IMR-90 (cell line): ENCODE results near the gene ADGRL3. TPM values are rescaled to one million over a fixed set of nuclear protein-coding genes. Genes with fewer than 3 reads are reported as not detected.

Source experiments
- ATAC-seq: fragments of 200-7000 bp; cut with Tn5 transposase; 2 replicates; pipeline ENCODE4 v1.9.1; 2020; ENCODE audit warnings: low read depth, mild to moderate bottlenecking, moderate library complexity
- BruUV-seq: library from RNA; stranded (reverse); fragments of 400-500 nt; replicated peaks from 2 replicates; lab custom pipeline; 2021; lab: Mats Ljungman, UMichigan
- CTCF ChIA-PET: fragments of 300-600 bp; formaldehyde crosslinking; extraction: SDS; loops from one replicate; lab custom pipeline; 2021; ENCODE audit warnings: antibody characterized with exemption; lab: Yijun Ruan, JAX
- POLR2A ChIA-PET: fragments of 300-600 bp; sonication (Branson Sonifier 250); formaldehyde crosslinking; loops from one replicate; lab custom pipeline; 2022; ENCODE audit warnings: antibody characterized with exemption; ENCODE audit not compliant: unreplicated experiment; lab: Charles Lee
- DNase-seq: peaks from one replicate; pipeline ENCODE4 v3.0.0; 2013
- H2AFZ ChIP-seq: replicated peaks from 2 replicates; pipeline ENCODE3; 2013; ENCODE audit warnings: low read length, mild to moderate bottlenecking; ENCODE audit not compliant: poor library complexity
- H2AK5ac ChIP-seq: 2 replicates; pipeline ENCODE4 v1.6.1; 2013; ENCODE audit warnings: low read depth, low read length, inconsistent platforms
- H2AK9ac ChIP-seq: replicated peaks from 2 replicates; pipeline ENCODE3; 2013; ENCODE audit warnings: mild to moderate bottlenecking, low read depth, low read length, moderate library complexity; ENCODE audit not compliant: poor library complexity
- H2BK120ac ChIP-seq: 2 replicates; pipeline ENCODE4 v1.6.1; 2013; ENCODE audit warnings: low read depth, low read length, inconsistent platforms
- H2BK15ac ChIP-seq: 3 replicates; pipeline ENCODE4 v1.6.1; 2013; ENCODE audit warnings: low read depth, low read length, inconsistent platforms
- H2BK20ac ChIP-seq: 2 replicates; pipeline ENCODE4 v1.6.1; 2013; ENCODE audit warnings: low read depth, mild to moderate bottlenecking, inconsistent platforms, low read length, moderate library complexity
- H2BK5ac ChIP-seq: 2 replicates; pipeline ENCODE4 v1.6.1; 2013; ENCODE audit warnings: mild to moderate bottlenecking, low read depth, low read length, inconsistent platforms; ENCODE audit not compliant: poor library complexity, severe bottlenecking
- H3K14ac ChIP-seq: replicated peaks from 2 replicates; pipeline ENCODE4 v1.6.1; 2013; ENCODE audit warnings: low read depth, low read length, inconsistent platforms
- H3K18ac ChIP-seq: 2 replicates; pipeline ENCODE4 v1.6.1; 2013; ENCODE audit warnings: low read depth, low read length, control low read depth
- H3K23ac ChIP-seq: 2 replicates; pipeline ENCODE4 v1.6.1; 2013; ENCODE audit warnings: low read depth, low read length, inconsistent platforms
- H3K27ac ChIP-seq: 2 replicates; pipeline ENCODE4 v1.5.1; 2013; ENCODE audit warnings: mild to moderate bottlenecking, control low read depth, low read length; ENCODE audit not compliant: insufficient read depth
- H3K27me3 ChIP-seq: 2 replicates; pipeline ENCODE4 v1.6.1; 2013; ENCODE audit warnings: low read length; ENCODE audit not compliant: control insufficient read depth, insufficient read depth
- H3K36me3 ChIP-seq: 2 replicates; pipeline ENCODE4 v1.6.1; 2013; ENCODE audit warnings: low read length, mixed read lengths; ENCODE audit not compliant: control insufficient read depth, insufficient read depth
- H3K4ac ChIP-seq: 2 replicates; pipeline ENCODE4 v1.6.1; 2013; ENCODE audit warnings: low read depth, low read length, inconsistent platforms
- H3K4me1 ChIP-seq: 2 replicates; pipeline ENCODE4 v1.6.1; 2013; ENCODE audit warnings: low read length, mixed read lengths; ENCODE audit not compliant: control insufficient read depth, insufficient read depth
- H3K4me2 ChIP-seq: 2 replicates; pipeline ENCODE4 v1.6.1; 2013; ENCODE audit warnings: low read depth, mild to moderate bottlenecking, control low read depth, low read length, moderate library complexity
- H3K4me3 ChIP-seq: 2 replicates; pipeline ENCODE4 v1.5.1; 2013; ENCODE audit warnings: low read depth, mild to moderate bottlenecking, control low read depth, low read length, moderate library complexity; ENCODE audit not compliant: insufficient read depth
- H3K56ac ChIP-seq: 2 replicates; pipeline ENCODE4 v1.6.1; 2013; ENCODE audit warnings: low read length, inconsistent platforms; ENCODE audit not compliant: insufficient read depth; ENCODE audit errors: extremely low read depth
- H3K79me1 ChIP-seq, 2 experiments: 2 replicates each; pipeline ENCODE4 v1.6.1; 2013; ENCODE audit warnings: low read length in 2 of 2, inconsistent platforms in 1 of 2, low read depth in 1 of 2
- H3K9ac ChIP-seq: 2 replicates; pipeline ENCODE4 v1.6.1; 2013; ENCODE audit warnings: low read depth, low read length, control low read depth
- H3K9me1 ChIP-seq: 2 replicates; pipeline ENCODE4 v1.6.1; 2013; ENCODE audit warnings: low read length, inconsistent platforms; ENCODE audit not compliant: insufficient read depth
- H3K9me3 ChIP-seq: 2 replicates; pipeline ENCODE4 v1.6.1; 2013; ENCODE audit warnings: low read length; ENCODE audit not compliant: control insufficient read depth, insufficient read depth
- H4K20me1 ChIP-seq: 2 replicates; pipeline ENCODE4 v1.6.1; 2013; ENCODE audit warnings: low read length, inconsistent platforms; ENCODE audit not compliant: insufficient read depth
- H4K5ac ChIP-seq: 2 replicates; pipeline ENCODE4 v1.6.1; 2013; ENCODE audit warnings: mild to moderate bottlenecking, low read depth, low read length, control low read depth
- H4K8ac ChIP-seq, 2 experiments: 2 replicates each; pipeline ENCODE4 v1.6.1; 2013; ENCODE audit warnings: low read depth in 2 of 2, low read length in 2 of 2, control low read depth in 1 of 2, inconsistent platforms in 1 of 2
- H4K91ac ChIP-seq: 2 replicates; pipeline ENCODE4 v1.6.1; 2013; ENCODE audit warnings: low read depth, low read length, inconsistent platforms; ENCODE audit not compliant: insufficient read depth
- BHLHE40 ChIP-seq: fragments of 150-350 bp; IDR thresholded peaks from 2 replicates; pipeline ENCODE4 v1.6.1; 2016; ENCODE audit warnings: mild to moderate bottlenecking, low read depth, low read length
- CEBPB ChIP-seq: IDR thresholded peaks from 2 replicates; pipeline ENCODE4 v1.6.1; 2012; ENCODE audit warnings: low read depth, low read length, improper control_type of control experiment
- CHD1 ChIP-seq: IDR thresholded peaks from 2 replicates; pipeline ENCODE4 v1.6.1; 2012; ENCODE audit warnings: low read depth, low read length, improper control_type of control experiment
- MAFK ChIP-seq: IDR thresholded peaks from 2 replicates; pipeline ENCODE4 v1.6.1; 2012; ENCODE audit warnings: low read depth, low read length, improper control_type of control experiment
- MAZ ChIP-seq: IDR thresholded peaks from 2 replicates; pipeline ENCODE4 v1.6.1; 2012; ENCODE audit warnings: low read depth, mild to moderate bottlenecking, low read length, improper control_type of control experiment, moderate library complexity, borderline replicate concordance
- MXI1 ChIP-seq: IDR thresholded peaks from 2 replicates; pipeline ENCODE4 v1.6.1; 2012; ENCODE audit warnings: low read depth, mild to moderate bottlenecking, low read length, moderate library complexity, borderline replicate concordance
- NFE2L2 ChIP-seq: fragments of 150-350 bp; IDR thresholded peaks from 2 replicates; pipeline ENCODE4 v1.6.1; 2016; ENCODE audit warnings: low read depth, mild to moderate bottlenecking, low read length
- POLR2A ChIP-seq: IDR thresholded peaks from 2 replicates; pipeline ENCODE4 v1.6.1; 2012; ENCODE audit warnings: mild to moderate bottlenecking, low read depth, low read length
- RAD21 ChIP-seq: IDR thresholded peaks from 2 replicates; pipeline ENCODE4 v1.6.1; 2012; ENCODE audit warnings: low read length, improper control_type of control experiment
- RCOR1 ChIP-seq: IDR thresholded peaks from 2 replicates; pipeline ENCODE4 v1.6.1; 2012; ENCODE audit warnings: mild to moderate bottlenecking, low read length, improper control_type of control experiment; ENCODE audit not compliant: insufficient replicate concordance
- RFX5 ChIP-seq: IDR thresholded peaks from 2 replicates; pipeline ENCODE4 v1.8.0; 2012; ENCODE audit warnings: low read depth, mild to moderate bottlenecking, low read length, moderate library complexity
- SMC3 ChIP-seq: fragments of 150-350 bp; IDR thresholded peaks from 2 replicates; pipeline ENCODE4 v1.6.1; 2016; ENCODE audit warnings: low read depth, mild to moderate bottlenecking, antibody characterized with exemption, low read length, moderate library complexity
- WGBS, 2 experiments: methylation state at CpG; one replicate each; pipeline versions ENCODE4 v1.1.5 to v1.1.7; 2013; ENCODE audit warnings: missing lambda C conversion rate in 2 of 2; ENCODE audit not compliant: insufficient read length in 1 of 2; ENCODE audit errors: extremely low coverage in 2 of 2; 5-methylcytosine and 5-hydroxymethylcytosine counted together
- dilution Hi-C: fragments of 300-500 bp; cut with HindIII; formaldehyde crosslinking; loops from one replicate; pipeline ENCODE4 v1.14.3; 2018; ENCODE audit warnings: low sequenced_read_pairs; ENCODE audit not compliant: unreplicated experiment
- in situ Hi-C: fragments of 300-500 bp; cut with MboI; formaldehyde crosslinking; loops from 3 replicates; pipeline ENCODE4 v1.14.3; 2019; ENCODE audit warnings: low sequenced_read_pairs, inconsistent platforms, mixed read lengths
- intact Hi-C: fragments of 100-400 bp; cut with micrococcal nuclease; formaldehyde crosslinking; loops from 2 replicates; pipeline ENCODE4 v1.10.0; 2022
- polyA plus RNA-seq, 3 experiments: library from polyadenylated mRNA; depleted of rRNA; stranded (reverse); fragments of >200 nt; gene quantifications; 2 replicates each; pipeline ENCODE4 v1.2.3, GENCODE V29; 2012; ENCODE audit warnings: low replicate concordance in 1 of 3
- total RNA-seq: library from RNA; depleted of rRNA; stranded (reverse); fragments of >200 nt; gene quantifications from 2 replicates; pipeline ENCODE4 v1.2.3, GENCODE V29; 2012
- TF ChIP-seq, protein P1 (sequence below): fragments of 150-350 bp; IDR thresholded peaks from 2 replicates; pipeline ENCODE4 v1.6.1; 2017; ENCODE audit warnings: mild to moderate bottlenecking, antibody characterized with exemption, low read length, low read depth
- TF ChIP-seq, protein P2 (sequence below): fragments of 150-350 bp; IDR thresholded peaks from 2 replicates; pipeline ENCODE4 v1.6.1; 2016; ENCODE audit warnings: low read depth, mild to moderate bottlenecking, low read length, moderate library complexity, borderline replicate concordance
- TF ChIP-seq, protein P3 (sequence below): conservative IDR thresholded peaks from 2 replicates; pipeline ENCODE4 v1.5.1; 2012; ENCODE audit warnings: mild to moderate bottlenecking, low read depth, low read length, improper control_type of control experiment

The ADGRL3 gene
- total and polyA plus RNA-seq, 2 of the 4 experiments (the other 2 are of a cell fraction) = 0.46 to 2.5 TPM

DNA sequence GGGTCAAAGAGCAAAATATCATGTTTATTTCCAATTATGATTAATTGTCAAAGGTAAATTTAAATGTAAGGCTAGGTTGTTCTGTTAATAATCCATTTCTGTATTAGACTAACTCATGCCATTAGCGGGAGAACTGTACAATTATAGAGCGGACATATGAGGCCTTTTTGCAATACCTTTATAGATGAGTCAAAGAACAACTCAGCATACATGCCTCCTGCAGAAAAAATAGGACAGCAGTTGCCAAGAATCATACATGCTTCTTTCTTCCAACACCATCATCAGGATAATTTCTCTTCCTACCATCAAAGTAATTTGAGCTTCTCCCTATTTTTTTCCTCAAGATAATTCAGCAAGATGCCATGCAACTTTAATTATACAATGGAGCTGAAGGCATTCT, 917.8 kb downstream of the ADGRL3 start:
- Histone ChIP-seq H3K36me3 (no peaks in the 10 kb centered on the region), H3K4ac (no peak overlapping the region), H2BK120ac (no peak overlapping the region), H3K4me2 (no peak overlapping the region), H4K5ac (no peak overlapping the region), H3K79me1 (no peaks in the 10 kb centered on the region), H4K8ac (no peak overlapping the region), H2AFZ (no peak overlapping the region), H3K9ac (no peak overlapping the region), H2AK9ac (no peak overlapping the region), H3K9me3 (no peaks in the 10 kb centered on the region), H2BK5ac (no peak overlapping the region), H3K27me3 (no peaks in the 10 kb centered on the region), H3K56ac (no peak overlapping the region), H3K4me1 (no peaks in the 10 kb centered on the region), H2BK20ac (no peak overlapping the region), H3K9me1 (no peaks in the 10 kb centered on the region), H4K20me1 (no peaks in the 10 kb centered on the region), H3K27ac (no peak overlapping the region), H3K4me3 (no peak overlapping the region), H3K14ac (no peak overlapping the region), H2AK5ac (no peak overlapping the region), H3K18ac (no peak overlapping the region), H4K91ac (no peak overlapping the region), H3K23ac (no peak overlapping the region), H2BK15ac (no peak overlapping the region)
- in situ Hi-C loops = no loop called here
- no peak for DNase-seq
- intact Hi-C loops = no loop called here
- ChIA-PET CTCF (no interaction called here), POLR2A (no interaction called here)
- ATAC-seq = no peak
- BruUV-seq = no TSS peak
- dilution Hi-C loops = no loop called here
- WGBS, 2 experiments = no CpG with 5 or more reads among the region's 2 CpGs
- TF ChIP-seq POLR2A (no peak), RAD21 (no peak), MAZ (no peak), CHD1 (no peak), MXI1 (no peak), SMC3 (no peak), BHLHE40 (no peak), NFE2L2 (no peak), RCOR1 (no peak), MAFK (no peak), RFX5 (no peak), CEBPB (no peak)
- TF ChIP-seq, protein P1, sequence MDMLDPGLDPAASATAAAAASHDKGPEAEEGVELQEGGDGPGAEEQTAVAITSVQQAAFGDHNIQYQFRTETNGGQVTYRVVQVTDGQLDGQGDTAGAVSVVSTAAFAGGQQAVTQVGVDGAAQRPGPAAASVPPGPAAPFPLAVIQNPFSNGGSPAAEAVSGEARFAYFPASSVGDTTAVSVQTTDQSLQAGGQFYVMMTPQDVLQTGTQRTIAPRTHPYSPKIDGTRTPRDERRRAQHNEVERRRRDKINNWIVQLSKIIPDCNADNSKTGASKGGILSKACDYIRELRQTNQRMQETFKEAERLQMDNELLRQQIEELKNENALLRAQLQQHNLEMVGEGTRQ = no peak
- TF ChIP-seq, protein P2, sequence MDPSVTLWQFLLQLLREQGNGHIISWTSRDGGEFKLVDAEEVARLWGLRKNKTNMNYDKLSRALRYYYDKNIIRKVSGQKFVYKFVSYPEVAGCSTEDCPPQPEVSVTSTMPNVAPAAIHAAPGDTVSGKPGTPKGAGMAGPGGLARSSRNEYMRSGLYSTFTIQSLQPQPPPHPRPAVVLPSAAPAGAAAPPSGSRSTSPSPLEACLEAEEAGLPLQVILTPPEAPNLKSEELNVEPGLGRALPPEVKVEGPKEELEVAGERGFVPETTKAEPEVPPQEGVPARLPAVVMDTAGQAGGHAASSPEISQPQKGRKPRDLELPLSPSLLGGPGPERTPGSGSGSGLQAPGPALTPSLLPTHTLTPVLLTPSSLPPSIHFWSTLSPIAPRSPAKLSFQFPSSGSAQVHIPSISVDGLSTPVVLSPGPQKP = no peak
- TF ChIP-seq, protein P3, sequence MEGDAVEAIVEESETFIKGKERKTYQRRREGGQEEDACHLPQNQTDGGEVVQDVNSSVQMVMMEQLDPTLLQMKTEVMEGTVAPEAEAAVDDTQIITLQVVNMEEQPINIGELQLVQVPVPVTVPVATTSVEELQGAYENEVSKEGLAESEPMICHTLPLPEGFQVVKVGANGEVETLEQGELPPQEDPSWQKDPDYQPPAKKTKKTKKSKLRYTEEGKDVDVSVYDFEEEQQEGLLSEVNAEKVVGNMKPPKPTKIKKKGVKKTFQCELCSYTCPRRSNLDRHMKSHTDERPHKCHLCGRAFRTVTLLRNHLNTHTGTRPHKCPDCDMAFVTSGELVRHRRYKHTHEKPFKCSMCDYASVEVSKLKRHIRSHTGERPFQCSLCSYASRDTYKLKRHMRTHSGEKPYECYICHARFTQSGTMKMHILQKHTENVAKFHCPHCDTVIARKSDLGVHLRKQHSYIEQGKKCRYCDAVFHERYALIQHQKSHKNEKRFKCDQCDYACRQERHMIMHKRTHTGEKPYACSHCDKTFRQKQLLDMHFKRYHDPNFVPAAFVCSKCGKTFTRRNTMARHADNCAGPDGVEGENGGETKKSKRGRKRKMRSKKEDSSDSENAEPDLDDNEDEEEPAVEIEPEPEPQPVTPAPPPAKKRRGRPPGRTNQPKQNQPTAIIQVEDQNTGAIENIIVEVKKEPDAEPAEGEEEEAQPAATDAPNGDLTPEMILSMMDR = no peak
